ENCODE measurements around the gene ARPC1B. TPM values are rescaled to one million over a fixed set of nuclear protein-coding genes. Genes with fewer than 3 reads are reported as not detected.
"Not testable (repeated sequence)": the region's sequence is repeated elsewhere in the genome, so short reads cannot be mapped to it uniquely, and the experiment has no call there.

The ARPC1B gene
- total RNA-seq, 1 donor from 2014 or later: 23.6 TPM

- Mint-ChIP-seq H3K36me3 (peaks cover 27% of the 10 kb centered on the region), H3K4me1 (no peaks in the 10 kb centered on the region), H3K27ac (no peak overlapping the region), H3K4me3 (no peak overlapping the region), H3K27me3 (ENCODE audit: insufficient read depth, low read depth) (no peaks in the 10 kb centered on the region), H3K9me3 (no peaks in the 10 kb centered on the region)
- Histone ChIP-seq H3K36me3 (peaks cover 17% of the 10 kb centered on the region), H3K4me1 (no peaks in the 10 kb centered on the region), H3K4me3 (no peak overlapping the region), H3K27me3 (no peaks in the 10 kb centered on the region), H3F3A (ENCODE audit: low read depth) (no peaks in the 10 kb centered on the region), H3K9me3 (ENCODE audit: low read depth) (no peaks in the 10 kb centered on the region), H2AFZ (replicated peaks) (no peak overlapping the region), H3K4me2 (no peak overlapping the region), H3K27ac (no peak overlapping the region), H4K20me1 (ENCODE audit: low read depth) (no peaks in the 10 kb centered on the region), H3K9ac (no peak overlapping the region), H3K79me2 (ENCODE audit: low read depth) (no peaks in the 10 kb centered on the region)
- no peak for DNase-seq (ENCODE audit: low spot score)
- TF ChIP-seq EZH2phosphoT487 (IDR thresholded peaks at IDR 0.05) (no peak), EZH2 (IDR thresholded peaks at IDR 0.05) (no peak), CTCF (IDR thresholded peaks at IDR 0.05) (no peak)
Measured at GRCh38 chr7:99340659-99341058, 33.9 kb upstream of the ARPC1B start.

- H3K4me2 ChIP-seq: no peak overlapping the region
- no peaks in the 10 kb centered on the region for H3K79me2 ChIP-seq (ENCODE audit: low read depth)
- H3K9me3 ChIP-seq (ENCODE audit: low read depth): no peaks in the 10 kb centered on the region
- no peak overlapping the region for H2AFZ ChIP-seq (replicated peaks)
- H3F3A ChIP-seq (ENCODE audit: low read depth): no peaks in the 10 kb centered on the region
- no peaks in the 10 kb centered on the region for H3K4me1 ChIP-seq
- H3K36me3 Mint-ChIP-seq: peaks cover 22% of the 10 kb centered on the region
- no peaks in the 10 kb centered on the region for H3K9me3 Mint-ChIP-seq
- no peak overlapping the region for H3K27ac ChIP-seq
- peaks cover 12% of the 10 kb centered on the region for H3K36me3 ChIP-seq
- H3K4me1 Mint-ChIP-seq: no peaks in the 10 kb centered on the region
- no peak for DNase-seq (ENCODE audit: low spot score)
- no peaks in the 10 kb centered on the region for H3K27me3 ChIP-seq
- no peak overlapping the region for H3K4me3 Mint-ChIP-seq
- no peak overlapping the region for H3K27ac Mint-ChIP-seq
- TF ChIP-seq EZH2phosphoT487 (IDR thresholded peaks at IDR 0.05) (no peak), CTCF (IDR thresholded peaks at IDR 0.05) (no peak), EZH2 (IDR thresholded peaks at IDR 0.05) (no peak)
- H4K20me1 ChIP-seq (ENCODE audit: low read depth): no peaks in the 10 kb centered on the region
- no peaks in the 10 kb centered on the region for H3K27me3 Mint-ChIP-seq (ENCODE audit: insufficient read depth, low read depth)
- H3K4me3 ChIP-seq: no peak overlapping the region
- no peak overlapping the region for H3K9ac ChIP-seq
Measured at GRCh38 chr7:99344061-99344647, 30.4 kb upstream of the ARPC1B start.

DNA sequence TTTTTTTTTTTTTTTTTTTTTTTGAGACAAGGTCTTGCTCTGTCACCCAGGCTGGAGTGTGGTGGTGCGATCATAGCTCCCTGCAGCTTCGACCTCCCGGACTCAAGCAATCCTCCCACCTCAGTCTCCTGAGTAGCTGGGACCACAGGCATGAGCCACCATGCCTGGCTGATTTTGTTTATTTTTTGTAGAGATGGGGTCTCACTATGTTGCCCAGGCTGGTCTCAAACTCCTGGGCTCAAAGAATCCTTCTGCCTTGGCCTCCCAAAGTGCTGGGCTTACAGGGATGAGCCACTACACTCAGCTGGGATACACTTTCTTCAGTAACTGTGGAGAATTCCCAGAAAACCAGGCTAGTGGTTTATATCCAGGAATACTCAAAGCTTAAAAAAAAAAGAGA lies 23.9 kb upstream of the ARPC1B start:
- not testable (repeated sequence) for H3K4me1 ChIP-seq
- peaks cover 21% of the 10 kb centered on the region for H3K36me3 Mint-ChIP-seq
- peaks cover 10% of the 10 kb centered on the region for H3K36me3 ChIP-seq

GRCh38 chr7:99352247-99352646 lies 22.3 kb upstream of the ARPC1B start:
- H3K27me3 Mint-ChIP-seq (ENCODE audit: insufficient read depth, low read depth): no peaks in the 10 kb centered on the region
- Histone ChIP-seq H3K27ac (no peak overlapping the region), H3K79me2 (ENCODE audit: low read depth) (no peaks in the 10 kb centered on the region), H3K4me1 (no peaks in the 10 kb centered on the region), H4K20me1 (ENCODE audit: low read depth) (no peaks in the 10 kb centered on the region), H3F3A (ENCODE audit: low read depth) (no peaks in the 10 kb centered on the region), H3K9me3 (ENCODE audit: low read depth) (no peaks in the 10 kb centered on the region), H3K4me3 (no peak overlapping the region), H3K9ac (no peak overlapping the region), H3K27me3 (no peaks in the 10 kb centered on the region), H2AFZ (replicated peaks) (no peak overlapping the region), H3K36me3 (peaks cover 10% of the 10 kb centered on the region), H3K4me2 (no peak overlapping the region)
- no peak overlapping the region for H3K4me3 Mint-ChIP-seq
- H3K4me1 Mint-ChIP-seq: no peaks in the 10 kb centered on the region
- H3K9me3 Mint-ChIP-seq: no peaks in the 10 kb centered on the region
- peaks cover 21% of the 10 kb centered on the region for H3K36me3 Mint-ChIP-seq
- TF ChIP-seq EZH2phosphoT487 (IDR thresholded peaks at IDR 0.05) (no peak), CTCF (IDR thresholded peaks at IDR 0.05) (no peak), EZH2 (IDR thresholded peaks at IDR 0.05) (no peak)
- H3K27ac Mint-ChIP-seq: no peak overlapping the region
- DNase-seq (ENCODE audit: low spot score): no peak

More for the DNA sequence above, 23.9 kb upstream of the ARPC1B start:
- not testable (repeated sequence) for H3K4me3 ChIP-seq; H3K27ac Mint-ChIP-seq; H3K9me3 ChIP-seq (ENCODE audit: low read depth); H3F3A ChIP-seq (ENCODE audit: low read depth); H4K20me1 ChIP-seq (ENCODE audit: low read depth); H3K27me3 Mint-ChIP-seq (ENCODE audit: insufficient read depth, low read depth); H3K9me3 Mint-ChIP-seq; H3K27ac ChIP-seq; H2AFZ ChIP-seq (replicated peaks); H3K79me2 ChIP-seq (ENCODE audit: low read depth); H3K4me2 ChIP-seq; DNase-seq (ENCODE audit: low spot score); H3K4me3 Mint-ChIP-seq; H3K9ac ChIP-seq; H3K27me3 ChIP-seq; H3K4me1 Mint-ChIP-seq

All from neural progenitor cell (in vitro differentiated cells).